22Rv1 (cell line): ENCODE measurements around the gene IWS1.

ENCODE experiments used
- H3K27ac ChIP-seq: fragments of 450-650 bp; 2 replicates; pipeline ENCODE4 v1.5.1; 2017
- CTCF ChIP-seq: fragments of 450-650 bp; IDR thresholded peaks from 2 replicates; pipeline ENCODE4 v1.5.1; 2017; ENCODE audit warnings: mild to moderate bottlenecking
- ZFX ChIP-seq: fragments of 450-650 bp; IDR thresholded peaks from 2 replicates; pipeline ENCODE4 v1.6.1; 2017; ENCODE audit warnings: antibody characterized with exemption, borderline replicate concordance

IWS1 gene

GRCh38 chr2:127570282-127571250 is 44.3 kb upstream of the IWS1 start:
- H3K27ac ChIP-seq = no peak overlapping the region
- TF ChIP-seq ZFX (no peak), CTCF (no peak)

GRCh38 chr2:127569666-127570065 is 43.4 kb upstream of the IWS1 start:
- H3K27ac ChIP-seq = no peak overlapping the region
- TF ChIP-seq CTCF (no peak), ZFX (no peak)

DNA sequence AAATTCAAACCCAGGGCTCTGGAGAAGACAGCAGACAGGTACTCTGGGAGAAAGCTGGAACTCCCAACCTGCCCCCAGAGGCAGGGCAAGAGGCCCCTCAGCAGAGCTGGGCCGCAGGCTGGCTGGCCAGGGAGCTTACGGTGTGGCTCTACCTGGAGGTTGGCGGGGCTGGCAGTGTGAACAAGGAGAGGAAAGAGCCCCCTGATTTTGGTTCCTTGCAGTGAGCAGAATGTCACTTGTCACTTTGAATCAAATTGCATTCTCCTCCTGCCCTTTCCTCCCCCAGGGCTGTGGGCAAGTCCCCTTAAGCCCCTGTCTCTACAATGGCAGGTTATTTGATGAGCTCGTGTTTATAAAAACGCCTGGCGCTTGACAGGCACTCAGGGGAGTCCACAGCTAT is 41.8 kb upstream of the IWS1 start:
- no peak overlapping the region for H3K27ac ChIP-seq
- no peak for TF ChIP-seq ZFX
- TF ChIP-seq CTCF = no peak

DNA sequence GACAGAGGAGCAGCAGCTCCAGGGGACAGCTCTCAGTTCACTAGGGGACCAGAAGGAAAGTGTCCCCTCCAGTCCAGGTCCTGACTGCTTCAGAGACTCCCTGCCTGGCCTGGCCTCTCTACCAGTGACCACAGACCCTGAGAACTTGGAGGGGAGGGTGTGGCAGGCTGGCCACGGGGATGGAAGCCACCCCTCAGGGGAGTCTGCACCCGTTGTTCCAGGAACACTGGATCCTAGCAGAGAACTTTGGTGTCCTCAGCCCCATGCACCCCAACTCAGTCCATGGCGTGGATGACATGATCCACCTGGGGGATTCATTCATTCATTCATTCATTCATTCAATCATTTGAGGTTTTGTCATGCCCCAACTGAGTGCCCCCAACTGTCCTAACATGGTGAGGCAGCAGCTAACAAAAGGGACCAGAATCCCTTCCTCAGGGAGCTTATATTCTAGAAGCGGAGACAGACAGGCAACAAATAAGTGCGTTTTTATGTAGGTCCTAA is 41.1 kb upstream of the IWS1 start:
- TF ChIP-seq CTCF = no peak
- TF ChIP-seq ZFX = no peak

DNA sequence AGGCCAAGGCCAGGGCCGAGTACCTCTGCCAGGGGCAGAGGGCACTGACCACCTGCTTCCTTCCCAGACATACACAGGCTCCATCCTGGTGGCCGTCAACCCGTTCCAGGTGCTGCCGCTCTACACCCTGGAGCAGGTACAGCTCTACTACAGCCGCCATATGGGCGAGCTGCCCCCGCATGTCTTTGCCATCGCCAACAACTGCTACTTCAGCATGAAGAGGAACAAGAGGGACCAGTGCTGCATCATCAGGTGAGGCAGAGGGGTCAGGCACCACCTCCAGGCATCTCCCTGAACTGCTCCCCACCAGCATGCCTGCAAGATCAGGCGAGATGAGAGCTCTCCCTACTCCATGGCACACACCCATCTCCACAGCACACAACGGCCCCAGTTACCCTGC is 40.3 kb upstream of the IWS1 start:
- no peak overlapping the region for H3K27ac ChIP-seq
- TF ChIP-seq CTCF (no peak), ZFX (no peak)

More for the DNA sequence above, 41.1 kb upstream of the IWS1 start:
- H3K27ac ChIP-seq = no peak overlapping the region

- no peak for TF ChIP-seq CTCF
- TF ChIP-seq ZFX = no peak
- no peak overlapping the region for H3K27ac ChIP-seq
These were observed 39.8 kb upstream of the IWS1 start for GRCh38 chr2:127566139-127566417.
